ENCODE results near the gene HTRA1.

Gene HTRA1

DNA sequence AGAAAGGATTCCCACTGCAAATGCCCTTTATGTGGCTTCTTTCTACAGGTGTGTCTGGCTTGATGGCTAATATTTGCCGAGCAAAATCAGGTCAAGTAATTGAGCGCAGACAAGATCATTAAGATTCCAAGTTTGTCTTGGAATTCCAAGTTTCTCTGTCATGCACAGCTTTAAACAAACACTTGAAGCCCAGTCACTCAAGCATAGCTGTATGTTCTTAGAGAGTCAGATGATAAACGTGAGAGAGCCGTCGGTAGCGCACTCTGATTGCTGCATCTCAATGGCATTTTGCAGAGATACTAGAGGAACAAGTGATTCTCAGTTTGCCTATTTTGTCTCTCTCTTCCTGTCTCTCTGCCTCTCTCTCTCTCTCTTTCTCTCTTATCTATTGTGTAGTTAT is 99.9 kb downstream of the HTRA1 start:
- no peak overlapping the region for H3K4me3 ChIP-seq (ENCODE audit: low read depth, low read length)
- TF ChIP-seq, protein P1, sequence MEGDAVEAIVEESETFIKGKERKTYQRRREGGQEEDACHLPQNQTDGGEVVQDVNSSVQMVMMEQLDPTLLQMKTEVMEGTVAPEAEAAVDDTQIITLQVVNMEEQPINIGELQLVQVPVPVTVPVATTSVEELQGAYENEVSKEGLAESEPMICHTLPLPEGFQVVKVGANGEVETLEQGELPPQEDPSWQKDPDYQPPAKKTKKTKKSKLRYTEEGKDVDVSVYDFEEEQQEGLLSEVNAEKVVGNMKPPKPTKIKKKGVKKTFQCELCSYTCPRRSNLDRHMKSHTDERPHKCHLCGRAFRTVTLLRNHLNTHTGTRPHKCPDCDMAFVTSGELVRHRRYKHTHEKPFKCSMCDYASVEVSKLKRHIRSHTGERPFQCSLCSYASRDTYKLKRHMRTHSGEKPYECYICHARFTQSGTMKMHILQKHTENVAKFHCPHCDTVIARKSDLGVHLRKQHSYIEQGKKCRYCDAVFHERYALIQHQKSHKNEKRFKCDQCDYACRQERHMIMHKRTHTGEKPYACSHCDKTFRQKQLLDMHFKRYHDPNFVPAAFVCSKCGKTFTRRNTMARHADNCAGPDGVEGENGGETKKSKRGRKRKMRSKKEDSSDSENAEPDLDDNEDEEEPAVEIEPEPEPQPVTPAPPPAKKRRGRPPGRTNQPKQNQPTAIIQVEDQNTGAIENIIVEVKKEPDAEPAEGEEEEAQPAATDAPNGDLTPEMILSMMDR (IDR thresholded peaks at IDR 0.05; ENCODE audit: low read depth, low read length), result no peak

DNA sequence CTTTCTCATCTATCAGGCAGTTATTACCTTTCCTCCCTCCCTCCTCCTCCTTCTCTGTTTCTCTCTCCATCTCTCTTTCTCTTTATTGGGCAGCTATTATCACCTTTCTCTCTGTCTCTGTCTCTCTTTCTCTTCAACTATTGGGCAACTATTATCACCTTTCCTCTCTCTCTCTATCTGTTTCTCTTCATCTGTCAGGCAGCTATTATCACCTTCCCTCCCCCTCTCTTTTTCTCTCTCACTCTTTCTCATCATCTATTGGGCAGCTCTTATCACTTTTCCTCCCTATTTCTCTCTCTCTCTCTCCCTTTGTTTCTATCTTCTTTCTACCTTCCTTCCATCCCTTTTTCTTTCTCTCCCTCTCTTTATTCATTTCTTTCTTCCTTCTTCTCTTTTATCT is 100.4 kb downstream of the HTRA1 start:
- TF ChIP-seq, protein P1 (IDR thresholded peaks at IDR 0.05; ENCODE audit: low read depth, low read length), result no peak
- H3K4me3 ChIP-seq (ENCODE audit: low read depth, low read length), result no peak overlapping the region
